Stimulated activated naive CD8-positive, alpha-beta T cell treated with anti-CD3 and anti-CD28 coated beads, Interleukin-15, amount 100 ng/mL, for 72 hours (primary cell): ENCODE measurements around the gene GNPTG.

Experiments
- ATAC-seq: fragments of 150-1000 bp; cut with Tn5 transposase; 2 replicates; pipeline ENCODE4 v1.10.0; 2021; ENCODE audit warnings: mild to moderate bottlenecking, moderate library complexity
- DNase-seq, 2 donors: peaks; one replicate each; pipeline ENCODE4 v3.0.0; 2021 to 2022
- H3K27ac Mint-ChIP-seq, 2 donors: one replicate each; pipeline ENCODE4 v1.8.0; 2022; ENCODE audit warnings: mild to moderate bottlenecking in 2 of 2, mixed read lengths in 2 of 2, moderate library complexity in 2 of 2
- H3K27me3 Mint-ChIP-seq: one replicate; pipeline ENCODE4 v1.8.0; 2022; ENCODE audit warnings: mixed read lengths
- H3K4me1 Mint-ChIP-seq: one replicate; pipeline ENCODE4 v1.8.0; 2022; ENCODE audit warnings: mild to moderate bottlenecking, mixed read lengths
- H3K4me3 Mint-ChIP-seq, 2 donors: one replicate each; pipeline ENCODE4 v1.8.0; 2022; ENCODE audit warnings: mild to moderate bottlenecking in 2 of 2, mixed read lengths in 2 of 2, moderate library complexity in 1 of 2
- H3K9me3 Mint-ChIP-seq, 2 donors: one replicate each; pipeline ENCODE4 v1.8.0; 2022; ENCODE audit warnings: mixed read lengths in 2 of 2

The GNPTG gene

GRCh38 chr16:1401061-1401757, 49.5 kb downstream of the GNPTG start:
- Mint-ChIP-seq H3K9me3 (no peaks in the 10 kb centered on the region), H3K4me1 (peaks cover 7% of the 10 kb centered on the region), H3K4me3 (no peak overlapping the region), H3K27ac (no peak overlapping the region), H3K27me3 (no peaks in the 10 kb centered on the region)
- no peak for ATAC-seq
- no peak for DNase-seq

- Mint-ChIP-seq H3K4me1 (peaks cover 9% of the 10 kb centered on the region), H3K27me3 (no peaks in the 10 kb centered on the region)
Observed at GRCh38 chr16:1401758-1402154, 50.0 kb downstream of the GNPTG start.

GRCh38 chr16:1403036-1403435, 51.3 kb downstream of the GNPTG start:
- ATAC-seq = no peak

More at GRCh38 chr16:1401758-1402154, 50.0 kb downstream of the GNPTG start:
- H3K9me3 Mint-ChIP-seq = no peaks in the 10 kb centered on the region
- ATAC-seq (no peak), DNase-seq (no peak)
- no peak overlapping the region for H3K4me3 Mint-ChIP-seq
- no peak overlapping the region for H3K27ac Mint-ChIP-seq

GRCh38 chr16:1403733-1404132, 52.0 kb downstream of the GNPTG start:
- no peak overlapping the region for H3K4me3 Mint-ChIP-seq
- H3K9me3 Mint-ChIP-seq = no peaks in the 10 kb centered on the region
- H3K27me3 Mint-ChIP-seq = no peaks in the 10 kb centered on the region
- DNase-seq = no peak
- no peak overlapping the region for H3K27ac Mint-ChIP-seq
- no peak for ATAC-seq
- peaks cover 29% of the 10 kb centered on the region for H3K4me1 Mint-ChIP-seq

More at GRCh38 chr16:1403036-1403435, 51.3 kb downstream of the GNPTG start:
- Mint-ChIP-seq H3K4me3 (no peak overlapping the region), H3K9me3 (no peaks in the 10 kb centered on the region), H3K4me1 (peaks cover 22% of the 10 kb centered on the region), H3K27ac (peak overlapping the region in 1 of 2 donors; percentile 54), H3K27me3 (no peaks in the 10 kb centered on the region)
- no peak for DNase-seq

GRCh38 chr16:1407753-1408152, 56.0 kb downstream of the GNPTG start:
- H3K4me3 Mint-ChIP-seq = peak overlapping the region; percentile 86 to 95
- ATAC-seq (no peak), DNase-seq (no peak)
- H3K27ac Mint-ChIP-seq = peak overlapping the region in 1 of 2 donors; percentile 19
- H3K27me3 Mint-ChIP-seq = no peaks in the 10 kb centered on the region
- no peaks in the 10 kb centered on the region for H3K9me3 Mint-ChIP-seq
- peaks cover 40% of the 10 kb centered on the region for H3K4me1 Mint-ChIP-seq

- H3K4me3 Mint-ChIP-seq = peak overlapping the region; percentile 86 to 95
- H3K9me3 Mint-ChIP-seq = no peaks in the 10 kb centered on the region
- DNase-seq = peak; percentile 90
- no peaks in the 10 kb centered on the region for H3K27me3 Mint-ChIP-seq
- peak; percentile 90 for ATAC-seq
- H3K27ac Mint-ChIP-seq = peak overlapping the region in 1 of 2 donors; percentile 86
- H3K4me1 Mint-ChIP-seq = peaks cover 40% of the 10 kb centered on the region
Observed at GRCh38 chr16:1408171-1408837, 56.6 kb downstream of the GNPTG start.

- Mint-ChIP-seq H3K27me3 (no peaks in the 10 kb centered on the region), H3K9me3 (no peaks in the 10 kb centered on the region), H3K27ac (no peak overlapping the region), H3K4me1 (peaks cover 36% of the 10 kb centered on the region), H3K4me3 (peak overlapping the region in 1 of 2 donors; percentile 39)
- DNase-seq (no peak), ATAC-seq (no peak)
Observed at GRCh38 chr16:1412847-1413246, 61.1 kb downstream of the GNPTG start.
